K562 (cell line): Measurements from ENCODE around the gene ARHGAP18. TPM values are rescaled to one million over a fixed set of nuclear protein-coding genes. Genes with fewer than 3 reads are reported as not detected.
A peak's percentile ranks its signal among the peaks of the same experiment; 100 is the strongest.

Source experiments
- ATAC-seq: fragments of 200-7000 bp; cut with Tn5 transposase; 3 replicates; pipeline ENCODE4 v1.9.1; 2020; ENCODE audit warnings: moderate library complexity
- BruUV-seq: library from RNA; stranded (reverse); fragments of 400-500 nt; replicated peaks from 2 replicates; lab custom pipeline; 2021; lab: Mats Ljungman, UMichigan
- CTCF ChIA-PET: fragments of 300-600 bp; formaldehyde crosslinking; extraction: SDS; loops from one replicate; lab custom pipeline; 2021; ENCODE audit warnings: low intra/inter-chr PET ratio; lab: Yijun Ruan, JAX
- POLR2A ChIA-PET: fragments of 300-600, 350-650 bp; sonication (Branson Sonifier 250); formaldehyde crosslinking; extraction: SDS; loops from one replicate; lab custom pipeline; 2021; ENCODE audit warnings: antibody characterized with exemption, inconsistent platforms; lab: Yijun Ruan, JAX
- DNase-seq, 4 experiments: peaks; one replicate each; pipeline versions ENCODE4 v3.0.0 to v3.0.0-alpha.2; 2011 to 2018; ENCODE audit warnings: low spot score in 3 of 4, mixed read lengths in 3 of 4; ENCODE audit errors: extremely low read depth in 1 of 4
- FAIRE-seq: peaks from 2 replicates; lab custom pipeline; 2011; peaks lifted over from hg19 to GRCh38; lab: Jason Lieb, UNC
- H2AFZ ChIP-seq: 2 replicates; pipeline ENCODE4 v1.6.0; 2011; ENCODE audit warnings: low read depth, low read length, control low read depth, inconsistent platforms
- H3K27ac ChIP-seq: fragments of 200-600 bp; 3 replicates; pipeline ENCODE4 v1.8.0; 2011; ENCODE audit warnings: low read depth, mild to moderate bottlenecking, control low read depth, inconsistent platforms, low read length, moderate library complexity, mixed read lengths; ENCODE audit errors: extremely low read depth
- H3K27me3 ChIP-seq, 2 experiments: fragments of 300-600 bp in 1 of 2; 2 replicates in 1 of 2; 3 replicates in 1 of 2; pipeline versions ENCODE4 v1.6.0 to v1.8.0; 2011; ENCODE audit warnings: inconsistent platforms in 2 of 2, low read length in 2 of 2, mild to moderate bottlenecking in 1 of 2, mixed read lengths in 1 of 2, moderate library complexity in 1 of 2; ENCODE audit not compliant: control insufficient read depth in 2 of 2, insufficient read depth in 2 of 2
- H3K36me3 ChIP-seq: fragments of 300-600 bp; 3 replicates; pipeline ENCODE4 v1.8.0; 2011; ENCODE audit warnings: mild to moderate bottlenecking, low read length, inconsistent platforms; ENCODE audit not compliant: control insufficient read depth, insufficient read depth
- H3K4me1 ChIP-seq, 2 experiments: fragments of 200-600 bp in 1 of 2; replicated peaks in 1 of 2; 2 replicates in 1 of 2; 3 replicates in 1 of 2; pipeline versions ENCODE4 v1.5.1 to v1.8.0; 2011; ENCODE audit warnings: inconsistent platforms in 2 of 2, low read length in 2 of 2, mild to moderate bottlenecking in 1 of 2, mixed read lengths in 1 of 2, moderate library complexity in 1 of 2; ENCODE audit not compliant: control insufficient read depth in 2 of 2, insufficient read depth in 2 of 2
- H3K4me2 ChIP-seq: 2 replicates; pipeline ENCODE4 v1.6.1; 2011; ENCODE audit warnings: low read length, control low read depth, inconsistent platforms, mixed read lengths; ENCODE audit not compliant: insufficient read depth
- H3K4me3 ChIP-seq: fragments of 200-600 bp; sonication (generic), shearing (Covaris generic); 2 replicates; pipeline ENCODE4 v1.5.1; 2016; ENCODE audit warnings: control low read depth, inconsistent platforms
- H3K79me2 ChIP-seq: fragments of 200-600 bp; 3 replicates; pipeline ENCODE4 v1.8.0; 2011; ENCODE audit warnings: low read length, inconsistent platforms; ENCODE audit not compliant: control insufficient read depth, insufficient read depth
- H3K9ac ChIP-seq, 2 experiments: 2 replicates each; pipeline versions ENCODE4 v1.6.0 to v1.6.1; 2011; ENCODE audit warnings: low read depth in 2 of 2, low read length in 2 of 2, control low read depth in 1 of 2, inconsistent platforms in 1 of 2, mild to moderate bottlenecking in 1 of 2, mixed read lengths in 1 of 2; ENCODE audit not compliant: insufficient read depth in 1 of 2
- H3K9me1 ChIP-seq: one replicate; pipeline ENCODE4 v1.6.0; 2011; ENCODE audit warnings: inconsistent platforms, mild to moderate bottlenecking, low read length, moderate library complexity; ENCODE audit not compliant: control insufficient read depth, insufficient read depth
- H3K9me3 ChIP-seq: replicated peaks from 2 replicates; pipeline ENCODE4 v1.5.1; 2011; ENCODE audit warnings: low read depth, low read length, inconsistent platforms; ENCODE audit not compliant: control insufficient read depth, insufficient read depth
- H4K20me1 ChIP-seq: replicated peaks from 2 replicates; pipeline ENCODE4 v1.6.1; 2011; ENCODE audit warnings: low read length, inconsistent platforms, mixed read lengths; ENCODE audit not compliant: control insufficient read depth, insufficient read depth
- ARNT ChIP-seq, 2 experiments: fragments of 450-650 bp; IDR thresholded peaks; 2 replicates each; pipeline ENCODE4 v1.6.1; 2016; ENCODE audit warnings: mild to moderate bottlenecking in 1 of 2
- ATF1 ChIP-seq, 2 experiments: fragments of 450-650 bp in 1 of 2; IDR thresholded peaks; 2 replicates each; pipeline ENCODE4 v1.6.1; 2016; ENCODE audit warnings: missing compliant biosample characterization in 1 of 2, missing genetic modification characterization in 1 of 2
- BHLHE40 ChIP-seq: IDR thresholded peaks from 2 replicates; pipeline ENCODE4 v1.6.1; 2011; ENCODE audit warnings: low read length, improper control_type of control experiment
- CEBPG ChIP-seq, 3 experiments: fragments of 200-800 bp in 1 of 3; sonication (Bioruptor generic) in 1 of 3; sonication (generic) in 1 of 3; formaldehyde crosslinking in 1 of 3; IDR thresholded peaks in 2 of 3; conservative IDR thresholded peaks in 1 of 3; 2 replicates each; pipeline versions ENCODE4 v1.6.1 to v1.8.0; 2016 to 2022; ENCODE audit warnings: missing compliant biosample characterization in 2 of 3, missing genetic modification characterization in 2 of 3, mild to moderate bottlenecking in 1 of 3, missing genetic modification reagents in 1 of 3
- FUS ChIP-seq: fragments of 200-400 bp; formaldehyde crosslinking; optimal IDR thresholded peaks from 2 replicates; pipeline ENCODE3; 2017; ENCODE audit warnings: low read depth, low read length
- HMG20A ChIP-seq: fragments of 450-650 bp; formaldehyde crosslinking; conservative IDR thresholded peaks from 2 replicates; pipeline ENCODE4 v1.4.0; 2020; ENCODE audit warnings: mild to moderate bottlenecking, mixed read lengths
- MAFF ChIP-seq: IDR thresholded peaks from 2 replicates; pipeline ENCODE4 v1.6.1; 2012; ENCODE audit warnings: low read length, improper control_type of control experiment
- MEF2A ChIP-seq: IDR thresholded peaks from 2 replicates; pipeline ENCODE4 v1.6.1; 2011; ENCODE audit warnings: low read depth, mild to moderate bottlenecking, low read length, moderate library complexity; ENCODE audit not compliant: control insufficient read depth
- MEF2D ChIP-seq: conservative IDR thresholded peaks from 2 replicates; pipeline ENCODE4 v1.6.1; 2016; ENCODE audit warnings: low read depth, missing genetic modification characterization, missing compliant biosample characterization
- MTA2 ChIP-seq: fragments of 450-650 bp; IDR thresholded peaks from 2 replicates; pipeline ENCODE4 v1.6.1; 2016; ENCODE audit warnings: low read depth
- PHTF2 ChIP-seq: fragments of 250-450 bp; sonication (Bioruptor Pico); IDR thresholded peaks from 2 replicates; pipeline ENCODE4 v1.5.0; 2021; ENCODE audit warnings: mild to moderate bottlenecking
- PTRF ChIP-seq: fragments of 450-650 bp; IDR thresholded peaks from 2 replicates; pipeline ENCODE4 v1.6.1; 2016; ENCODE audit warnings: mild to moderate bottlenecking, missing genetic modification characterization, missing compliant biosample characterization
- SAFB2 ChIP-seq: fragments of 200-400 bp; formaldehyde crosslinking; IDR thresholded peaks from 2 replicates; pipeline ENCODE4 v1.6.1; 2018; ENCODE audit warnings: borderline replicate concordance, low read length, low read depth, moderate library complexity; ENCODE audit not compliant: severe bottlenecking
- SETDB1 ChIP-seq: IDR thresholded peaks from one replicate; pipeline ENCODE4 v1.6.1; 2012; ENCODE audit warnings: low read length, control low read depth, inconsistent platforms
- ZNF3 ChIP-seq: fragments of 250-450 bp; sonication (Bioruptor Pico); IDR thresholded peaks from 2 replicates; pipeline ENCODE4 v1.5.0; 2021; ENCODE audit warnings: mild to moderate bottlenecking, moderate library complexity
- WGBS: fragments of 100-300 bp; shearing (Covaris generic); methylation state at CpG from one replicate; pipeline ENCODE4 v1.1.6; 2016; ENCODE audit warnings: low coverage, mixed read lengths; ENCODE audit not compliant: insufficient coverage; ENCODE audit errors: missing lambda C conversion rate; 5-methylcytosine and 5-hydroxymethylcytosine counted together
- in situ Hi-C: fragments of 300-500 bp; cut with MboI; formaldehyde crosslinking; loops from 4 replicates; pipeline ENCODE4 v1.15.0; 2018; ENCODE audit warnings: inconsistent platforms, mixed read lengths
- intact Hi-C: fragments of 100-400 bp; cut with micrococcal nuclease; formaldehyde crosslinking; loops from 2 replicates; pipeline ENCODE4 v1.14.2; 2022
- polyA plus RNA-seq, 8 experiments: library from polyadenylated mRNA; depleted of rRNA in 4 of 8; stranded (reverse) in 5 of 8; unstranded in 3 of 8; fragments of >200 nt; fragmentation: Nextera tagmentation in 2 of 8; fragmentation: Illumina TruSeq in 1 of 8; extraction: Ambion mirVana in 2 of 8; extraction: Trizol in 1 of 8; gene quantifications; 2 replicates each; pipeline versions ENCODE4 v1.2.1 to v1.2.3, GENCODE V29; 2011 to 2014; ENCODE audit warnings: inconsistent platforms in 1 of 8, missing spikeins in 1 of 8
- total RNA-seq, 7 experiments: library from RNA; depleted of rRNA in 6 of 7; stranded (reverse); fragments of >200 nt in 6 of 7; fragmentation: Illumina TruSeq in 2 of 7; extraction: Trizol in 2 of 7; gene quantifications; 2 replicates each; pipeline versions ENCODE4 v1.2.1 to v1.2.3, GENCODE V29; 2011 to 2021; ENCODE audit warnings: low replicate concordance in 1 of 7
- TF ChIP-seq, protein P1 (sequence below): fragments of 450-650 bp; IDR thresholded peaks from 2 replicates; pipeline ENCODE4 v1.7.1; 2018; ENCODE audit warnings: mild to moderate bottlenecking, low read depth; ENCODE audit not compliant: partially characterized antibody
- TF ChIP-seq, protein P2 (sequence below): fragments of 450-650 bp; IDR thresholded peaks from 2 replicates; pipeline ENCODE4 v1.6.1; 2018; ENCODE audit warnings: mild to moderate bottlenecking, low read depth; ENCODE audit not compliant: partially characterized antibody

ARHGAP18 gene
- total and polyA plus RNA-seq, 9 of the 15 experiments (the other 6 are each of a cell fraction or from before 2014, with no cell fraction given), result 13.3 to 29.7 (median 21.1) TPM

DNA sequence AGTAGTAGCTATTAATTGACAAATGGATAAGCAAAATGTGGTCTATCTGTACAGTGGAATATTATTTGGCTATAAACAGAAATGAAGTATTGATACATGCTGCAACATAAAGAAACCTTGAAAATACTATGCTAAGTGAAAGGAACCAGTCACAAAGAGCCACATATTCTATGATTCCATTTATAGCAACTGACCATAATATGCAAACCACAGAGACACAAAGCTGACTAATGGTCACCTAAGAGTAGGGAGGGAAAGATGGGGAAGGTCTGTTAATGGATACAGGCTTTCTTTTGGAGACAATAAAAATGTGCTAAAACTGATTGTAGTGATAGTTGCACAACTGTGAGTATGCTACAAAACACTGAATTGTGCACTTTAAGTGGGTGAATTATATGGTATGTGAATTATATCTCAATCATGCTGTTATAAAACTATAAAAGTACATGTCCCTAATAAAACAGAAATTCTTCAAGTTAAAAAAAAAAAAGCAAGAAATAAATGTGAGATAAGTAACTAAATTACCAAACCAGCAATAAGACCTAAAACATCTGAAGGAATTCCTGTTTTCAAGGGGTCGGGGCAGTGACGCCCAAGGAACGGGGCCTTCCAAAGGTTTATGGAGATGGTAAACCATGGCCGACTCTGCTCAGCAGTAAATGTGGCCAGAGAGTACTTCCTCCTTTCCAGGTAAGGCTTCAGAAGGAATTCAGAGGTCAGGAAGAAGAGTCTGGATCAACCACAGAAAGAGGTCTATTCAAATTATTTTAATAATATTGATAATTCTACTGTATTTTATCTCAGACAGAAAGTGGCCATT lies 75.4 kb downstream of the ARHGAP18 start:
- H3K36me3 ChIP-seq, result peaks cover 30% of the 10 kb centered on the region
- no peak overlapping the region for H3K27ac ChIP-seq
- H3K4me3 ChIP-seq, result no peak overlapping the region
- ATAC-seq (no peak), DNase-seq (no peak), FAIRE-seq (no peak)
- H3K27me3 ChIP-seq, result no peaks in the 10 kb centered on the region
- ChIA-PET CTCF (no interaction called here), POLR2A (interaction anchor here (0.8 kb wide), 1 partner anchor 10 kb away, joined by 3 read pairs; no protein-coding TSS in a partner anchor)
- no peak overlapping the region for H3K4me2 ChIP-seq
- H3K4me1 ChIP-seq, result no peaks in the 10 kb centered on the region; a peak in 1 of 5 replicates
- H4K20me1 ChIP-seq, result no peaks in the 10 kb centered on the region
- no peaks in the 10 kb centered on the region for H3K9me1 ChIP-seq
- no peaks in the 10 kb centered on the region for H3K9me3 ChIP-seq
- no peak overlapping the region for H3K9ac ChIP-seq
- WGBS, result 79% methylated on average over 4 of the region's 4 CpGs
- in situ Hi-C loops, result no loop called here
- intact Hi-C loops, result no loop called here
- H2AFZ ChIP-seq, result no peak overlapping the region
- H3K79me2 ChIP-seq, result no peaks in the 10 kb centered on the region
- no TSS peak for BruUV-seq
- TF ChIP-seq CEBPG (CRISPR knock-in tag; IDR thresholded peaks at IDR 0.05) (no peak), CEBPG (tag; conservative IDR thresholded peaks at IDR 0.05 in 1 of 2, IDR thresholded peaks at IDR 0.05 in 1 of 2) (peak in 1 of 2 experiments; percentile 21; a peak in 1 of 4 replicates), PTRF (tag) (no peak), MEF2A (peak; percentile 24; the same call in 1 of the 2 replicates), ZNF3 (CRISPR knock-in tag) (no peak), SETDB1 (no peak), MTA2 (no peak), BHLHE40 (no peak), PHTF2 (CRISPR knock-in tag) (no peak), SAFB2 (no peak), HMG20A (CRISPR knock-in tag) (no peak), ATF1 (CRISPR knock-in tag; IDR thresholded peaks at IDR 0.05) (no peak), ATF1 (tag; IDR thresholded peaks at IDR 0.05) (no peak), FUS (no peak), MEF2D (0 out of 2 replicates have a peak, but pooled peaks have one; percentile 24), MAFF (no peak), ARNT (IDR thresholded peaks at IDR 0.05) (no peak)
- TF ChIP-seq, protein P1, sequence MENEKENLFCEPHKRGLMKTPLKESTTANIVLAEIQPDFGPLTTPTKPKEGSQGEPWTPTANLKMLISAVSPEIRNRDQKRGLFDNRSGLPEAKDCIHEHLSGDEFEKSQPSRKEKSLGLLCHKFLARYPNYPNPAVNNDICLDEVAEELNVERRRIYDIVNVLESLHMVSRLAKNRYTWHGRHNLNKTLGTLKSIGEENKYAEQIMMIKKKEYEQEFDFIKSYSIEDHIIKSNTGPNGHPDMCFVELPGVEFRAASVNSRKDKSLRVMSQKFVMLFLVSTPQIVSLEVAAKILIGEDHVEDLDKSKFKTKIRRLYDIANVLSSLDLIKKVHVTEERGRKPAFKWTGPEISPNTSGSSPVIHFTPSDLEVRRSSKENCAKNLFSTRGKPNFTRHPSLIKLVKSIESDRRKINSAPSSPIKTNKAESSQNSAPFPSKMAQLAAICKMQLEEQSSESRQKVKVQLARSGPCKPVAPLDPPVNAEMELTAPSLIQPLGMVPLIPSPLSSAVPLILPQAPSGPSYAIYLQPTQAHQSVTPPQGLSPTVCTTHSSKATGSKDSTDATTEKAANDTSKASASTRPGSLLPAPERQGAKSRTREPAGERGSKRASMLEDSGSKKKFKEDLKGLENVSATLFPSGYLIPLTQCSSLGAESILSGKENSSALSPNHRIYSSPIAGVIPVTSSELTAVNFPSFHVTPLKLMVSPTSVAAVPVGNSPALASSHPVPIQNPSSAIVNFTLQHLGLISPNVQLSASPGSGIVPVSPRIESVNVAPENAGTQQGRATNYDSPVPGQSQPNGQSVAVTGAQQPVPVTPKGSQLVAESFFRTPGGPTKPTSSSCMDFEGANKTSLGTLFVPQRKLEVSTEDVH, result no peak
- TF ChIP-seq, protein P2, sequence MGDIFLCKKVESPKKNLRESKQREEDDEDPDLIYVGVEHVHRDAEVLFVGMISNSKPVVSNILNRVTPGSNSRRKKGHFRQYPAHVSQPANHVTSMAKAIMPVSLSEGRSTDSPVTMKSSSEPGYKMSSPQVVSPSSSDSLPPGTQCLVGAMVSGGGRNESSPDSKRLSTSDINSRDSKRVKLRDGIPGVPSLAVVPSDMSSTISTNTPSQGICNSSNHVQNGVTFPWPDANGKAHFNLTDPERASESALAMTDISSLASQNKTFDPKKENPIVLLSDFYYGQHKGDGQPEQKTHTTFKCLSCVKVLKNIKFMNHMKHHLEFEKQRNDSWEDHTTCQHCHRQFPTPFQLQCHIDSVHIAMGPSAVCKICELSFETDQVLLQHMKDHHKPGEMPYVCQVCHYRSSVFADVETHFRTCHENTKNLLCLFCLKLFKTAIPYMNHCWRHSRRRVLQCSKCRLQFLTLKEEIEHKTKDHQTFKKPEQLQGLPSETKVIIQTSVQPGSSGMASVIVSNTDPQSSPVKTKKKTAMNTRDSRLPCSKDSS, result no peak
